ENCODE data around the gene EZR.
"Not testable (repeated sequence)": the region's sequence is repeated elsewhere in the genome, so short reads cannot be mapped to it uniquely, and the experiment has no call there.

EZR gene

GRCh38 chr6:158840465-158840864 lies 21.3 kb upstream of the EZR start:
- no peak for TF ChIP-seq ZFX (IDR thresholded peaks at IDR 0.05; ENCODE audit: borderline replicate concordance)
- TF ChIP-seq, protein P1, sequence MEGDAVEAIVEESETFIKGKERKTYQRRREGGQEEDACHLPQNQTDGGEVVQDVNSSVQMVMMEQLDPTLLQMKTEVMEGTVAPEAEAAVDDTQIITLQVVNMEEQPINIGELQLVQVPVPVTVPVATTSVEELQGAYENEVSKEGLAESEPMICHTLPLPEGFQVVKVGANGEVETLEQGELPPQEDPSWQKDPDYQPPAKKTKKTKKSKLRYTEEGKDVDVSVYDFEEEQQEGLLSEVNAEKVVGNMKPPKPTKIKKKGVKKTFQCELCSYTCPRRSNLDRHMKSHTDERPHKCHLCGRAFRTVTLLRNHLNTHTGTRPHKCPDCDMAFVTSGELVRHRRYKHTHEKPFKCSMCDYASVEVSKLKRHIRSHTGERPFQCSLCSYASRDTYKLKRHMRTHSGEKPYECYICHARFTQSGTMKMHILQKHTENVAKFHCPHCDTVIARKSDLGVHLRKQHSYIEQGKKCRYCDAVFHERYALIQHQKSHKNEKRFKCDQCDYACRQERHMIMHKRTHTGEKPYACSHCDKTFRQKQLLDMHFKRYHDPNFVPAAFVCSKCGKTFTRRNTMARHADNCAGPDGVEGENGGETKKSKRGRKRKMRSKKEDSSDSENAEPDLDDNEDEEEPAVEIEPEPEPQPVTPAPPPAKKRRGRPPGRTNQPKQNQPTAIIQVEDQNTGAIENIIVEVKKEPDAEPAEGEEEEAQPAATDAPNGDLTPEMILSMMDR (IDR thresholded peaks at IDR 0.05), result no peak
- no peak overlapping the region for H3K27ac ChIP-seq

GRCh38 chr6:158839796-158840195 lies 20.6 kb upstream of the EZR start:
- no peak overlapping the region for H3K27ac ChIP-seq
- TF ChIP-seq, protein P1 (IDR thresholded peaks at IDR 0.05), result no peak
- TF ChIP-seq ZFX (IDR thresholded peaks at IDR 0.05; ENCODE audit: borderline replicate concordance), result no peak

GRCh38 chr6:158838790-158839189 lies 19.6 kb upstream of the EZR start:
- H3K27ac ChIP-seq, result not testable (repeated sequence)

DNA sequence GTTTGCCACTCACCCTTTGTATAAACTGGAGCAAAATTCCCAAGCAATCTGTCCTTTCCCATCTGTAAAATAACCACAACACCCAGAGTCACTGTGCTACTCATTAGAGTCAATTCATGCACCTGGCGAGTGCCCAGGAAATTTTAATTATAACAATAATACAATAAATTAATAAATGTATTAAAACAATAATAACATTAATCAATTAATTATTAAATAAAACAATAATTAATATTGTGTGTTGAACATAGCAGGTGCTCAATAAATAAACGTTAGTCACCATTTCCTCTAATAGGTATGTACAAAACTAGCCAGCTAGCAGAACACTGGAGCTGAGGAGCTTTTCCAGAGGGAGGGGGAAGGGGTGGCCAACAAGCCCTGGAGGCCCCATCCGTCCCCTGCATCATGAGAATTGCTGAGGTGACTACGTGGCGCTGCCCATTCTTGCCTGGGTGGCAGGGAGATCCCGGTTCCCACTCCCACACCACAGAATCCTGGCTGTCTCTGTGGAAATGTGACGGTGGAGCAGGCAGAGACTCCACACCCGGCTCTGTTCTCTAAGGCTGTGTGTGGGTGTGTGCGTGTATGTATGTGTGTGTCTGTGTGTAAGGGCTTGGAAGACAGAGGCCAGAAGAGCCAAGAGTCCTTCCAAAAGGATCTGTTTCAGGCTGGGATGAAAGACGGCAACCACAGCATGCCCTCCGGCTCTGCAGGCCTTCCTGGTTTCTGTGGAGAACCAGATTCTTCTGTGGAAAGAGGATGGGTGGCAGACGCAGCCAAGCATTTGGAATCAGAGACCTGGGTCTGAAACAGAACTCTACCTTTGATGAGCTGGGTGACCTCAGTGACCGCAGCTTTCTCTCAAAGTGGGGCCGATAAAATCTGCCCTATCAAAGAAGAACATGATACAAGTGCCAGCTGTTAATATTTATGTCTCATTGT lies 18.8 kb upstream of the EZR start:
- TF ChIP-seq, protein P1 (IDR thresholded peaks at IDR 0.05), result no peak
- no peak for TF ChIP-seq ZFX (IDR thresholded peaks at IDR 0.05; ENCODE audit: borderline replicate concordance)
- no peak overlapping the region for H3K27ac ChIP-seq

- TF ChIP-seq ZFX (IDR thresholded peaks at IDR 0.05; ENCODE audit: borderline replicate concordance), result no peak
- TF ChIP-seq, protein P1 (IDR thresholded peaks at IDR 0.05), result no peak
- H3K27ac ChIP-seq, result no peak overlapping the region
Observed at GRCh38 chr6:158836625-158837311, 17.6 kb upstream of the EZR start.

- no peak overlapping the region for H3K27ac ChIP-seq
- no peak for TF ChIP-seq ZFX (IDR thresholded peaks at IDR 0.05; ENCODE audit: borderline replicate concordance)
- TF ChIP-seq, protein P1 (IDR thresholded peaks at IDR 0.05), result no peak
Observed at GRCh38 chr6:158835616-158836221, 16.6 kb upstream of the EZR start.

GRCh38 chr6:158834675-158835385 lies 15.7 kb upstream of the EZR start:
- no peak overlapping the region for H3K27ac ChIP-seq
- TF ChIP-seq, protein P1 (IDR thresholded peaks at IDR 0.05), result no peak
- TF ChIP-seq ZFX (IDR thresholded peaks at IDR 0.05; ENCODE audit: borderline replicate concordance), result no peak

DNA sequence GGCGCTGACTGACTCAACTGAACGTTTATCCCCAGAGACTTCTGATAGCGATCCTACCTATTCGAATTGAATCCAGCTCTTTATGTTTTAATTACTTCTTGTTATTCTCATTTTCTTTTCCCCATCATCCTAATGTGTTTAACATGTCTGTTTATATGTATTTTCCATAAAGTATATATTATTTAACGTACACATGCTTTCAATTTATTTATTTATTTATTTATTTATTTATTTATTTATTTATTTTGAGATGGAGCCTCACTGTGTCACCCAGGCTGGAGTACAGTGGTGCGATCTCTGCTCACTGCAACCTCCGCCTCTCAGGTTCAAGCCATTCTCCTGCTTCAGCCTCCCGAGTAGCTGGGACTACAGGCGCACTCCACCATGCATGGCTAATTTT lies 13.6 kb upstream of the EZR start:
- H3K27ac ChIP-seq, result not testable (repeated sequence)

Measured in 22Rv1 (cell line).